Measurements from ENCODE around the gene ZDHHC3. TPM values are rescaled to one million over a fixed set of nuclear protein-coding genes. Genes with fewer than 3 reads are reported as not detected.

ZDHHC3 gene
- total RNA-seq, 1 experiment from 2014 or later, result 58.0 TPM

DNA sequence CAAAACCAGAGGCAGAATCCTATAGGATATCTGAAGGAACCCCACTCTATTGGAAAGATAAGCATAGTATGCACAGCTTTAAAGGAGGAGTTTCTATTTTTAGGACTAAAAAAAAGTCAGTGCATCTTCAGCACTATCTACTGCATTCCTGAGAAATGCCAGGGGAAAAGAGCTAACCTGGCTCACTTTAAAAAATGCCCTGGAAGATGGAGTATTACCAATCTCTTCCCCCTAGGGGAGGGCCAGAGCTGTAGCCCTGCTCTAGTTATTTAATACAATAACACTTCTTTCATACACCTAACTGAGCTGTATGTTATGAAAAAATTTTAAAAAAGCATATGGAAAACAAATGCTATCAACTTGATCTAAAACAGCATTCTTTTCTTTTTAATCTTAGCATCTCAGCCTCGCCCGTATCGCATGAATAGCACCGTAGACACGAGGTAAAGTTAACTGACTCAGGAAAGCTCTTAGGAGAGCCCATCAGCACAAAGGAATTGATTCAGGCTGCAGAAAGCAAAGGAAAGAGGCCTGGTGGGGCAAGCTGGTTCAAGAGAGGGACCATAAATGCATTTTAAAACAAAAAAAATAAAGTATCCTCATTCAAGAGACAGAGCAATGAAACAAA is 51.4 kb downstream of the ZDHHC3 start (continued):
- TF ChIP-seq AFF4 (CRISPR knock-in tag; IDR thresholded peaks at IDR 0.05; ENCODE audit: borderline replicate concordance), result no peak
- no peak for TF ChIP-seq NR2C2 (CRISPR knock-in tag; IDR thresholded peaks at IDR 0.05)
- TF ChIP-seq, protein P1, sequence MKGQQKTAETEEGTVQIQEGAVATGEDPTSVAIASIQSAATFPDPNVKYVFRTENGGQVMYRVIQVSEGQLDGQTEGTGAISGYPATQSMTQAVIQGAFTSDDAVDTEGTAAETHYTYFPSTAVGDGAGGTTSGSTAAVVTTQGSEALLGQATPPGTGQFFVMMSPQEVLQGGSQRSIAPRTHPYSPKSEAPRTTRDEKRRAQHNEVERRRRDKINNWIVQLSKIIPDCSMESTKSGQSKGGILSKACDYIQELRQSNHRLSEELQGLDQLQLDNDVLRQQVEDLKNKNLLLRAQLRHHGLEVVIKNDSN (CRISPR knock-in tag; IDR thresholded peaks at IDR 0.05), result no peak
- TF ChIP-seq FOXK1 (CRISPR knock-in tag; IDR thresholded peaks at IDR 0.05), result no peak
- TF ChIP-seq NFE2L1 (CRISPR knock-in tag; IDR thresholded peaks at IDR 0.05), result no peak
- no peak for TF ChIP-seq ARID4B (CRISPR knock-in tag; IDR thresholded peaks at IDR 0.05; ENCODE audit: borderline replicate concordance)
- TF ChIP-seq, protein P2, sequence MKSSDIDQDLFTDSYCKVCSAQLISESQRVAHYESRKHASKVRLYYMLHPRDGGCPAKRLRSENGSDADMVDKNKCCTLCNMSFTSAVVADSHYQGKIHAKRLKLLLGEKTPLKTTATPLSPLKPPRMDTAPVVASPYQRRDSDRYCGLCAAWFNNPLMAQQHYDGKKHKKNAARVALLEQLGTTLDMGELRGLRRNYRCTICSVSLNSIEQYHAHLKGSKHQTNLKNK (CRISPR knock-in tag; IDR thresholded peaks at IDR 0.05), result no peak
- TF ChIP-seq TCF7 (CRISPR knock-in tag; IDR thresholded peaks at IDR 0.05; ENCODE audit: low read depth), result no peak

- ChIA-PET POLR2A (no interaction called here), CTCF (interaction anchor here (2.4 kb wide), 1 partner anchor 9 kb away, joined by 16 read pairs; no protein-coding TSS in a partner anchor)
- ATAC-seq (no peak), DNase-seq (ENCODE audit: low spot score) (no peak)
- Mint-ChIP-seq H3K36me3 (peaks cover 12% of the 10 kb centered on the region), H3K27ac (0 out of 2 replicates have a peak overlapping the region, but pooled peaks have one; percentile 48), H3K4me3 (no peak overlapping the region), H3K9me3 (no peaks in the 10 kb centered on the region), H3K27me3 (ENCODE audit: low read depth) (no peaks in the 10 kb centered on the region), H3K4me1 (no peaks in the 10 kb centered on the region)
- TF ChIP-seq, protein P3, sequence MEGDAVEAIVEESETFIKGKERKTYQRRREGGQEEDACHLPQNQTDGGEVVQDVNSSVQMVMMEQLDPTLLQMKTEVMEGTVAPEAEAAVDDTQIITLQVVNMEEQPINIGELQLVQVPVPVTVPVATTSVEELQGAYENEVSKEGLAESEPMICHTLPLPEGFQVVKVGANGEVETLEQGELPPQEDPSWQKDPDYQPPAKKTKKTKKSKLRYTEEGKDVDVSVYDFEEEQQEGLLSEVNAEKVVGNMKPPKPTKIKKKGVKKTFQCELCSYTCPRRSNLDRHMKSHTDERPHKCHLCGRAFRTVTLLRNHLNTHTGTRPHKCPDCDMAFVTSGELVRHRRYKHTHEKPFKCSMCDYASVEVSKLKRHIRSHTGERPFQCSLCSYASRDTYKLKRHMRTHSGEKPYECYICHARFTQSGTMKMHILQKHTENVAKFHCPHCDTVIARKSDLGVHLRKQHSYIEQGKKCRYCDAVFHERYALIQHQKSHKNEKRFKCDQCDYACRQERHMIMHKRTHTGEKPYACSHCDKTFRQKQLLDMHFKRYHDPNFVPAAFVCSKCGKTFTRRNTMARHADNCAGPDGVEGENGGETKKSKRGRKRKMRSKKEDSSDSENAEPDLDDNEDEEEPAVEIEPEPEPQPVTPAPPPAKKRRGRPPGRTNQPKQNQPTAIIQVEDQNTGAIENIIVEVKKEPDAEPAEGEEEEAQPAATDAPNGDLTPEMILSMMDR (IDR thresholded peaks at IDR 0.05), result no peak
- TF ChIP-seq GRHL2 (CRISPR knock-in tag; IDR thresholded peaks at IDR 0.05; ENCODE audit: insufficient replicate concordance, severe bottlenecking) (no peak), ZNF671 (CRISPR knock-in tag; IDR thresholded peaks at IDR 0.05) (no peak), ZNF423 (CRISPR knock-in tag; IDR thresholded peaks at IDR 0.05) (no peak), OVOL2 (CRISPR knock-in tag; IDR thresholded peaks at IDR 0.05; ENCODE audit: borderline replicate concordance) (no peak), HMGXB4 (CRISPR knock-in tag; IDR thresholded peaks at IDR 0.05) (no peak), RORB (CRISPR knock-in tag; IDR thresholded peaks at IDR 0.05) (no peak), IRF2 (CRISPR knock-in tag; IDR thresholded peaks at IDR 0.05; ENCODE audit: borderline replicate concordance, low read depth) (no peak), TP53 (CRISPR knock-in tag; IDR thresholded peaks at IDR 0.05) (no peak), ZBTB21 (CRISPR knock-in tag; IDR thresholded peaks at IDR 0.05; ENCODE audit: borderline replicate concordance) (no peak), KAT7 (CRISPR knock-in tag; IDR thresholded peaks at IDR 0.05; ENCODE audit: borderline replicate concordance) (no peak), FOXK1 (CRISPR knock-in tag; IDR thresholded peaks at IDR 0.05) (no peak), CREM (CRISPR knock-in tag; IDR thresholded peaks at IDR 0.05) (no peak), SOX15 (CRISPR knock-in tag; IDR thresholded peaks at IDR 0.05) (no peak), RELA (CRISPR knock-in tag; IDR thresholded peaks at IDR 0.05; ENCODE audit: borderline replicate concordance) (no peak)
These were observed 52.1 kb downstream of the ZDHHC3 start for GRCh38 chr3:44923632-44924456.
